IMR-90 (cell line): ENCODE measurements around the gene UGT1A4. TPM values are rescaled to one million over a fixed set of nuclear protein-coding genes. Genes with fewer than 3 reads are reported as not detected.
"Not testable (repeated sequence)": the region's sequence is repeated elsewhere in the genome, so short reads cannot be mapped to it uniquely, and the experiment has no call there.

ENCODE experiments used
- ATAC-seq: fragments of 200-7000 bp; cut with Tn5 transposase; 2 replicates; pipeline ENCODE4 v1.9.1; 2020; ENCODE audit warnings: low read depth, mild to moderate bottlenecking, moderate library complexity
- BruUV-seq: library from RNA; stranded (reverse); fragments of 400-500 nt; replicated peaks from 2 replicates; lab custom pipeline; 2021; lab: Mats Ljungman, UMichigan
- CTCF ChIA-PET: fragments of 300-600 bp; formaldehyde crosslinking; extraction: SDS; loops from one replicate; lab custom pipeline; 2021; ENCODE audit warnings: antibody characterized with exemption; lab: Yijun Ruan, JAX
- POLR2A ChIA-PET: fragments of 300-600 bp; sonication (Branson Sonifier 250); formaldehyde crosslinking; loops from one replicate; lab custom pipeline; 2022; ENCODE audit warnings: antibody characterized with exemption; ENCODE audit not compliant: unreplicated experiment; lab: Charles Lee
- DNase-seq: peaks from one replicate; pipeline ENCODE4 v3.0.0; 2013
- H2AFZ ChIP-seq: replicated peaks from 2 replicates; pipeline ENCODE3; 2013; ENCODE audit warnings: low read length, mild to moderate bottlenecking; ENCODE audit not compliant: poor library complexity
- H2AK5ac ChIP-seq: 2 replicates; pipeline ENCODE4 v1.6.1; 2013; ENCODE audit warnings: low read depth, low read length, inconsistent platforms
- H2AK9ac ChIP-seq: replicated peaks from 2 replicates; pipeline ENCODE3; 2013; ENCODE audit warnings: mild to moderate bottlenecking, low read depth, low read length, moderate library complexity; ENCODE audit not compliant: poor library complexity
- H2BK120ac ChIP-seq: 2 replicates; pipeline ENCODE4 v1.6.1; 2013; ENCODE audit warnings: low read depth, low read length, inconsistent platforms
- H2BK15ac ChIP-seq: 3 replicates; pipeline ENCODE4 v1.6.1; 2013; ENCODE audit warnings: low read depth, low read length, inconsistent platforms
- H2BK20ac ChIP-seq: 2 replicates; pipeline ENCODE4 v1.6.1; 2013; ENCODE audit warnings: low read depth, mild to moderate bottlenecking, inconsistent platforms, low read length, moderate library complexity
- H2BK5ac ChIP-seq: 2 replicates; pipeline ENCODE4 v1.6.1; 2013; ENCODE audit warnings: mild to moderate bottlenecking, low read depth, low read length, inconsistent platforms; ENCODE audit not compliant: poor library complexity, severe bottlenecking
- H3K14ac ChIP-seq: replicated peaks from 2 replicates; pipeline ENCODE4 v1.6.1; 2013; ENCODE audit warnings: low read depth, low read length, inconsistent platforms
- H3K18ac ChIP-seq: 2 replicates; pipeline ENCODE4 v1.6.1; 2013; ENCODE audit warnings: low read depth, low read length, control low read depth
- H3K23ac ChIP-seq: 2 replicates; pipeline ENCODE4 v1.6.1; 2013; ENCODE audit warnings: low read depth, low read length, inconsistent platforms
- H3K27ac ChIP-seq: 2 replicates; pipeline ENCODE4 v1.5.1; 2013; ENCODE audit warnings: mild to moderate bottlenecking, control low read depth, low read length; ENCODE audit not compliant: insufficient read depth
- H3K27me3 ChIP-seq: 2 replicates; pipeline ENCODE4 v1.6.1; 2013; ENCODE audit warnings: low read length; ENCODE audit not compliant: control insufficient read depth, insufficient read depth
- H3K36me3 ChIP-seq: 2 replicates; pipeline ENCODE4 v1.6.1; 2013; ENCODE audit warnings: low read length, mixed read lengths; ENCODE audit not compliant: control insufficient read depth, insufficient read depth
- H3K4ac ChIP-seq: 2 replicates; pipeline ENCODE4 v1.6.1; 2013; ENCODE audit warnings: low read depth, low read length, inconsistent platforms
- H3K4me1 ChIP-seq: 2 replicates; pipeline ENCODE4 v1.6.1; 2013; ENCODE audit warnings: low read length, mixed read lengths; ENCODE audit not compliant: control insufficient read depth, insufficient read depth
- H3K4me2 ChIP-seq: 2 replicates; pipeline ENCODE4 v1.6.1; 2013; ENCODE audit warnings: low read depth, mild to moderate bottlenecking, control low read depth, low read length, moderate library complexity
- H3K4me3 ChIP-seq: 2 replicates; pipeline ENCODE4 v1.5.1; 2013; ENCODE audit warnings: low read depth, mild to moderate bottlenecking, control low read depth, low read length, moderate library complexity; ENCODE audit not compliant: insufficient read depth
- H3K56ac ChIP-seq: 2 replicates; pipeline ENCODE4 v1.6.1; 2013; ENCODE audit warnings: low read length, inconsistent platforms; ENCODE audit not compliant: insufficient read depth; ENCODE audit errors: extremely low read depth
- H3K79me1 ChIP-seq, 2 experiments: 2 replicates each; pipeline ENCODE4 v1.6.1; 2013; ENCODE audit warnings: low read length in 2 of 2, inconsistent platforms in 1 of 2, low read depth in 1 of 2
- H3K9ac ChIP-seq: 2 replicates; pipeline ENCODE4 v1.6.1; 2013; ENCODE audit warnings: low read depth, low read length, control low read depth
- H3K9me1 ChIP-seq: 2 replicates; pipeline ENCODE4 v1.6.1; 2013; ENCODE audit warnings: low read length, inconsistent platforms; ENCODE audit not compliant: insufficient read depth
- H3K9me3 ChIP-seq: 2 replicates; pipeline ENCODE4 v1.6.1; 2013; ENCODE audit warnings: low read length; ENCODE audit not compliant: control insufficient read depth, insufficient read depth
- H4K20me1 ChIP-seq: 2 replicates; pipeline ENCODE4 v1.6.1; 2013; ENCODE audit warnings: low read length, inconsistent platforms; ENCODE audit not compliant: insufficient read depth
- H4K5ac ChIP-seq: 2 replicates; pipeline ENCODE4 v1.6.1; 2013; ENCODE audit warnings: mild to moderate bottlenecking, low read depth, low read length, control low read depth
- H4K8ac ChIP-seq, 2 experiments: 2 replicates each; pipeline ENCODE4 v1.6.1; 2013; ENCODE audit warnings: low read depth in 2 of 2, low read length in 2 of 2, control low read depth in 1 of 2, inconsistent platforms in 1 of 2
- H4K91ac ChIP-seq: 2 replicates; pipeline ENCODE4 v1.6.1; 2013; ENCODE audit warnings: low read depth, low read length, inconsistent platforms; ENCODE audit not compliant: insufficient read depth
- WGBS, 2 experiments: methylation state at CpG; one replicate each; pipeline versions ENCODE4 v1.1.5 to v1.1.7; 2013; ENCODE audit warnings: missing lambda C conversion rate in 2 of 2; ENCODE audit not compliant: insufficient read length in 1 of 2; ENCODE audit errors: extremely low coverage in 2 of 2; 5-methylcytosine and 5-hydroxymethylcytosine counted together
- dilution Hi-C: fragments of 300-500 bp; cut with HindIII; formaldehyde crosslinking; loops from one replicate; pipeline ENCODE4 v1.14.3; 2018; ENCODE audit warnings: low sequenced_read_pairs; ENCODE audit not compliant: unreplicated experiment
- in situ Hi-C: fragments of 300-500 bp; cut with MboI; formaldehyde crosslinking; loops from 3 replicates; pipeline ENCODE4 v1.14.3; 2019; ENCODE audit warnings: low sequenced_read_pairs, inconsistent platforms, mixed read lengths
- intact Hi-C: fragments of 100-400 bp; cut with micrococcal nuclease; formaldehyde crosslinking; loops from 2 replicates; pipeline ENCODE4 v1.10.0; 2022
- polyA plus RNA-seq, 3 experiments: library from polyadenylated mRNA; depleted of rRNA; stranded (reverse); fragments of >200 nt; gene quantifications; 2 replicates each; pipeline ENCODE4 v1.2.3, GENCODE V29; 2012; ENCODE audit warnings: low replicate concordance in 1 of 3
- total RNA-seq: library from RNA; depleted of rRNA; stranded (reverse); fragments of >200 nt; gene quantifications from 2 replicates; pipeline ENCODE4 v1.2.3, GENCODE V29; 2012

Gene UGT1A4
- total and polyA plus RNA-seq, 2 of the 4 experiments (the other 2 are of a cell fraction): not detected

DNA sequence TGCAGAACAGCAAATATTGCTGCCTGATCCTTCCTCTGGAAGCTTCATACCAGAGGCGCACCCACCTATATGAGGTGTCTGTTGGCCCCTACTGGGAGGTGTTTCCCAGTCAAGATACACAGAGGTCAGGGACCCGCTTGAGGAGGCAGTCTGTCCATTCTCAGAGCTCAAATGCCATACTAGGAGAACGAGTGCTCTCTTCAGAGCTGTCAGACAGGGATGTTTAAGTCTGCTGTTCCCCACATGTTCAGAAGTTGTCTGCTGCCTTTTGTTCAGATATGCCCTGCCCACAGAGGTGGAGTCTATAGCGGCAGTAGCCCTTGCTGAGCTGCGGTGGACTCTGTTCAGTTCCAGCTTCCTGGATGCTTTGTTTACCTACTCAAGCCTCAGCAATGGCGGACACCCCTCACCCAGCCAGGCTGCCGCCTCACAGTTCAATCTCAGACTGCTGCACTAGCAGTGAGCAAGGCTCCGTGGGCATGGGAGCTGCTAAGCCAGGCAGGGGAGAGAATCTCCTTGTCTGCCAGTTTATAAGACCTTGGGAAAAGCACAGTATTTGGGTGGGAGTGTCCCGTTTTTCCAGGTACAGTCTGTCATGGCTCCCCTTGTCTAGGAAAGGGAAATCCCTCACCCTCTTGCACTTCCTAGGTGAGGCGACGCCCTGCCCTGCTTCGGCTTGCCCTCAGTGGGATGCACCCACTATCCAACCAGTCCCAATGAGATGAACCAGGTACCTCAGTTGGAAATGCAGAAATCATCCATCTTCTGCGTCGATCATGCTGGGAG is 18.5 kb downstream of the UGT1A4 start:
- H4K8ac ChIP-seq, H3K4me1 ChIP-seq, H3K27ac ChIP-seq, H3K14ac ChIP-seq, H3K79me1 ChIP-seq, H3K4me2 ChIP-seq, H3K56ac ChIP-seq, BruUV-seq, H3K9me3 ChIP-seq, H3K9me1 ChIP-seq, ATAC-seq, H3K4me3 ChIP-seq, POLR2A ChIA-PET, CTCF ChIA-PET, in situ Hi-C loops, H4K91ac ChIP-seq, dilution Hi-C loops, H2AK5ac ChIP-seq, H4K5ac ChIP-seq, H3K23ac ChIP-seq, H4K20me1 ChIP-seq, H2AFZ ChIP-seq, H3K9ac ChIP-seq, H3K18ac ChIP-seq, H3K4ac ChIP-seq, H2BK15ac ChIP-seq, H2AK9ac ChIP-seq, H2BK5ac ChIP-seq, H2BK20ac ChIP-seq, H3K36me3 ChIP-seq, H2BK120ac ChIP-seq, intact Hi-C loops, H3K27me3 ChIP-seq, DNase-seq: not testable (repeated sequence)
- WGBS, 2 experiments: 67% methylated on average over 1 of the region's 14 CpGs; no CpG with 5 or more reads in 1 of the 2 experiments
